Measurements from ENCODE around the gene ARHGEF17.

The ARHGEF17 gene

GRCh38 chr11:73406131-73406530 lies 98.1 kb downstream of the ARHGEF17 start:
- no peak for DNase-seq (ENCODE audit: low spot score)

- DNase-seq (ENCODE audit: low spot score), result no peak
Observed at GRCh38 chr11:73406619-73407018, 98.5 kb downstream of the ARHGEF17 start.

- no peak for DNase-seq (ENCODE audit: low spot score)
Observed at GRCh38 chr11:73409431-73409830, 101.4 kb downstream of the ARHGEF17 start.

- DNase-seq (ENCODE audit: low spot score), result no peak
Observed at GRCh38 chr11:73410627-73411026, 102.6 kb downstream of the ARHGEF17 start.

GRCh38 chr11:73411031-73411430 lies 103.0 kb downstream of the ARHGEF17 start:
- no peak for DNase-seq (ENCODE audit: low spot score)

- DNase-seq (ENCODE audit: low spot score), result no peak
Observed at GRCh38 chr11:73412308-73412707, 104.2 kb downstream of the ARHGEF17 start.

- DNase-seq (ENCODE audit: low spot score), result no peak
Observed at GRCh38 chr11:73413256-73413655, 105.2 kb downstream of the ARHGEF17 start.

- DNase-seq (ENCODE audit: low spot score), result no peak
Observed at GRCh38 chr11:73414977-73415651, 107.0 kb downstream of the ARHGEF17 start.

- DNase-seq (ENCODE audit: low spot score), result no peak
Observed at GRCh38 chr11:73415854-73416615, 108.0 kb downstream of the ARHGEF17 start.

- DNase-seq (ENCODE audit: low spot score), result no peak
Observed at GRCh38 chr11:73416786-73417185, 108.7 kb downstream of the ARHGEF17 start.

All from hepatic stellate cell (primary cell).